Activated T-helper 9 cell treated with anti-CD3 and anti-CD28 coated beads, Interleukin-2, amount 50 U/mL, for 16 hours (primary cell): ENCODE results near the gene MYH13.

Experiments
- DNase-seq: peaks from one replicate; pipeline ENCODE4 v3.0.0-alpha.2; 2020; ENCODE audit warnings: low read depth

Gene MYH13

DNA sequence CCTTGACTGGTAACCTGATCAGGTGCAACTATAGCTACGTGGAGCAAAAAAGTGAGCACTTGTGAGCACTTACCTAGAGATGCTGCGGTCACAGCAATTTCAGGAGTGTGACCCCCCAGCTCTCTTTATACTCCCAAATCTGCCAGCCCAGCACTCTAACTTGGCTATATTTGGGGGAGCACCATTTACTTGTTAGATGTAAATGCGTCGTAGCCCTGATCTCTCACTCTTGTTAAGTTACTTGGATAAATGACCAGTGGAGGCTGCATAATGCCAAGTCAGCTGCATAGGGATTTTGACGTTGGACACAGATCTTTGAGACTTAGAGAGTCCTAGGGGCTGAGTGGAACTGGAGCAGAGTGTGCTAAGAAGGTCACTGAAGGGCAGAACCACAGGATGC, at the start of gene MYH13:
MYH13 (minus strand) TSS at position 101 of the 400 bp plus-strand sequence. CDS start 8,476 bp downstream, outside the sequence.
- DNase-seq: no peak

DNA sequence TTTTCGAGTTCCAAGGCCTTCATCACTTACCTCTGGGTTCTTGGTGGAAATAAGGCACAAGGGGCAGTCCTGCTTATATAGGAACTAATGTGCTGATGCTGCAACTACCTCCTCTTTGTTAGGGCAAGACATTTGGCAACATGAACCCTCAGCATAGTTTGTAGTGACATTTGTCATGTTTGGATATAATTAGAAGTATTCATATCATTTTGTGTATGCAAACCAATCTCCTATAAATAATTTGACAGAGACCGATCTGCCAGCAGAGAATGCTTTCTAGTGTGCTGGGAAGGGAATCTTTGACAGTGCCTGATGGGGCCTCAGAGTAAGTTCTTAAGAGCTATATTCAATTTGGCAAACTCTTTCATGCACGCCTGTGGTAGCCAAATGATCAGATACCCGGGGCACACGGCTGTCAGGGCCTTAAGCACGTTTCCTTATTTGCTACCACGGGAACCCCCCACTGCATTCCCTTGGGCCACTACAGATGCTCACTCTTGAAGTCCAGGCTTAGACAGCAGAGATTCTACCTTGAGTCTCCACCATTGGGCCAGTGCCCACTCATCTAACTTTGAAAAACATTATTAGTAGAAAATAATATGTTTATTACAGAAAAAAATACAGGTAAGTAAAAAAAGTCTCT, 49.2 kb upstream of the MYH13 start, which contains the start of gene MYH8:
MYH8 (minus strand) TSS at position 51 of the 643 bp plus-strand sequence. CDS start 1,723 bp downstream, outside the sequence.
- no peak for DNase-seq

DNA sequence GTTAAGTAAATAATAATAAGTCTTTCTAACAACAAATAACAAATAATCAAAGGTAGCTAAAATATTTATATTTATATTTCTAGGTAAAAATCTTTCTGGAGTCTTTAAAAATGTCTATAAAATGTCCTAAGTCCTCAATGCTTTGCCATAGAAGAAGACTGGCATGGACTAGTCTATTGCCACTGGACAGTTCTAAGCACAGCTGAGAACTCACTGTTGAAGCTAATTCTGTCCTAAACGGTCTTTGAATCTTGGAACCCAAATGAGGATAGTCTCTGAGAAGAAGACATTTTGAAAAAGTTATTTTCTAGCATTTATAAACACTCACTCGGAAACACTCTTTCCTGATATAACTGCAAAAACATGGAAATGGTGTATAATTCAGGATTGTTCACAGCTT, 48.4 kb upstream of the MYH13 start:
- DNase-seq: no peak

DNA sequence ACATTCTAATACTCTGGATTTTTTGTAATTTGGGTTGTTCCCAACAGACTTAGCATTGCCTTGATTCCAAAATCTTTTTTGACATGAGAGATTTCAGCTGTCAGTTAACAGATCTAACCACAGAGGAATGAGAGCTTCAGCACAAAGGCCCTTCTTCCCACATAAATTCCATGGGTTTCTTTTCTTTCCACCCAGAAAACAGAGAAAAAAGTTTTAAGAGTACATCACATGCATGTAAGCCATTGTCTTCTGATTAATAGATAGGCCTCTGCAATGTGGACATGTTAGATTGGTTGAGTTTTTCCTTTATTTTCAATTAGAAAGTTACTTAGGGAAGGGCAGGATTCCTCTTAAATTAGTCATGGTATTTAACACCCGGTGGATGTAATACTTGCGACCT, 48.0 kb upstream of the MYH13 start:
- DNase-seq: no peak

DNA sequence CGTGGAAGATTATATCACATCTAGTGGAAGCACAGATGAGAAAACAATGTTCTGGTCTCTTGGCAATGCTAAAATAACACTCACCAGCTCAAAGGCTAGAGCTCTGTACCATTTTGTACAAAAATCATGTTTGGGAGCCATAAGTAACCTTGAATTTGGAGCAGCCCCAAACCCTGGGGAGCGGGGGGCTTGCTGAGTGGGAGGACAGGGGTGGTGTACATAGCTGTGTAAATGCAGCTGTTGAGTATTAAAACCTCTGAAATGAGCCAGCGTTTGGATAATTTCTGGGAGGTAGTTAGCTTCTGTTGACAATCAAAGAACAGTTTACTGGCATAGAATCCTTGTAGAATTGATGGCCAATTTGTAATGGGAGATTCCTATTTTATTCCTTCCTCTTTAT, 44.6 kb upstream of the MYH13 start:
- no peak for DNase-seq

DNA sequence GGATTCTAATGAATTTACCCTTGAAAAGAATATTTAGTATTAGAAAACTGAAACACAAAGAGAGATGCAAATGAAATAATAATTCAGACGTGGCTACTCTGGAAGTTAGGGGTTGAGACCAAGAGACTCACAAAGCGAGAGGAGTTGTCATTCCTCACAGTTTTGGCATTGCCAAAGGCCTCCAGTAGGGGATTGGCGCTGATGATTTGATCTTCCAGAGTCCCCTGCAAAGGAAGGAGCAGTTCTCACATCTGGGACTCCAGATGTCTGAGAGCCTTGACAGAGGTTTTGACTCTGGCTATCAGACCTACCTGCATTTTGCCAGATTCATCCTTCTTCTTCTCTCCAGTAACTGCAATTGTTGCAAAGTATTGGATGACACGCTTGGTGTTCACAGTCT, 42.4 kb upstream of the MYH13 start:
- no peak for DNase-seq

DNA sequence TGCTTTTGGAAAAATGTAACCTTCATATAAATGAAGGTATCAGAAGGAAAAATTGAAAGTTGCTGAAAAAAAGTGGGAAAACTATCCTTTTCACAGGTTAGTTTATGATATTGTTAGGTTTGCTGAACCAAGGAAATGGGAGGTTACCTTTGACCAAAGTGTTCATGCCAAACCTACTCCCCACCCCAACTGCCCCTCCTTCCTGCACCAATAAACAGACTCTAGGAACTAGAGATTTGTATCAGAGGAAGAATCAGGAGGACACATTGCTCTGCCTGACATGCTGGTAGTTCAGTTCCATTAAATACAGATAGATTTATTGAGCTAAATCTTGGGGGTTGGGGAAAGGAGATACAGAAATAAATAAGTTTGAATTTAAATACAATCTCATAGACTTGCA, 30.8 kb upstream of the MYH13 start:
- DNase-seq: no peak

DNA sequence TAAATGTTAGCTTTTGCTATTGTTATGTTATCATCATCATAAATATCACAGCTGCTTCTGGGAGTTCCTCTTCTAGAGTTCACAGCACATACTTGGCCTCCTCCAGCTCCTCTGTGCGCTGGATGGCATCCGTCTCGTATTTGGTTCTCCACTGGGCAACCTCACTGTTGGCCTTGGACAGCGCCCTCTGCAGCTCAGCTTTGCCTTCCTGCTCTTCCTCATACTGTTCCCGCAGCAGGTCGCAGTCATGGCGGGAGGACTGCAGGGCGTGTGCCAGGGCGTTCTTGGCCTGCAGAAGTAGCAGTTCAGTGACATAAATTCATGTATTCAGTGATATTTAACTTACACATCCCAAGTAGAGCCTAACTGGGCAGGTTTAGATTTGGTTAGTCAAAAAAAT, 25.5 kb upstream of the MYH13 start:
- DNase-seq: no peak

DNA sequence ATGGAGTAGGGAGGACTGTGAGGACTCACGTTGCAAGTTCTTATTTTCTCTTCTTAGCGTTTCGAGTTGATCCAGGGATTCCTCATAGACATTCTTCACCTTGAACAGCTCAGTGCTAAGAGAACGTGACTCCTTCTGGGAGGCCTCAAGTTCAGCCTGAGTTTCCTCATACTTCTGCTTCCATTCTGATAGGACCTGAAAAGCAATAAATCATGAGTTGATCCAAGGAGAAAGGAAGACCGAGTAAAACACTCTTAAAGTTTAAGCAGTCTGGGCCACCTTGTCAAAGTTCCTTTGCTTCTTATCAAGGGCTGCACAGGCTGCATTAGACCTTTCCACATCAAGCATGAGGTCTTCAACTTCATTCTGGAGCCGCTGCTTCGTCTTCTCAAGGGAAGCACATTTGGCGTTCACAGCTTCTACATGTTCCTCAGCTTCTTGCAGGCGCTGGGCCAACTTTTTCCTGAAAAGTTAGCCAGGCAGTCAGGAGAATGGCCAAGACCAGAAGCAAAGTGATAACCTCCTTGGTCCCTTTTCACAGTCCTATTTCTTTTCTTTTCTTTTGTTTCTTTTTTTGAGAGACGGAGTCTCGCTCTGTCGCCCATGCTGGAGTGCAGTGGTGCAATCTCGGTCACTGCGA, 23.8 kb upstream of the MYH13 start:
- no peak for DNase-seq

DNA sequence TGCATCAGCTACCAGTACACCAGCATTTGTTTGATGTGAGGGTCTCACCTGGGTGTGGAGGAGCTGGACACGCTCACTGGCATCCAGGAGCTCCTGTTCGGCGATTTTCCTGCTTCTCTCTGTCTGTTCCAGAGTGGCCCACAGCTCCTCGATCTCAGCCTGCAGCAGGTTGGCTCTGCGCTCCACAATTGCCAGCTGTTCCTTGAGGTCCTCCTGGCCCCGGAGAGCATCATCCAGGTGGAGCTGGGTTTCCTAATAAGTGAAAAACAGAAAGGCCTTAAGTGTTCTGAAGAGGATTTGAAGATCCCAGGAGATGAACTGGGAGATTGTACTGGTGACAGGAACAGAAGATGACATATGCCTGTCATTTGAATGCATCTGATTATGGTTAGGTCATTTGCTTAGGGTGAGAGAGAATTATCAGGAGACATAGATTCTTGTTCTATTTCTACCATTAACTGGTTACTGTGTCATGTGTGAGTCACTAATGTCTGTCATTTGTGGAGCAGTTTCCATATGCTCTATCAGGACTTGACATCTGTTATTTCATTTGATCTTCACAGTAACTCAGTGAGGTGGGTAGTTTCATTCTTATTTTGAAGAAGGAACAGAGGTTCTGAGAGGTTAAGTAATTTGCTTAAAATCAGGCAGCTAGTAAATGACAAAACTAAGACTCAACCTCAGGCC, 21.5 kb upstream of the MYH13 start:
- no peak for DNase-seq

DNA sequence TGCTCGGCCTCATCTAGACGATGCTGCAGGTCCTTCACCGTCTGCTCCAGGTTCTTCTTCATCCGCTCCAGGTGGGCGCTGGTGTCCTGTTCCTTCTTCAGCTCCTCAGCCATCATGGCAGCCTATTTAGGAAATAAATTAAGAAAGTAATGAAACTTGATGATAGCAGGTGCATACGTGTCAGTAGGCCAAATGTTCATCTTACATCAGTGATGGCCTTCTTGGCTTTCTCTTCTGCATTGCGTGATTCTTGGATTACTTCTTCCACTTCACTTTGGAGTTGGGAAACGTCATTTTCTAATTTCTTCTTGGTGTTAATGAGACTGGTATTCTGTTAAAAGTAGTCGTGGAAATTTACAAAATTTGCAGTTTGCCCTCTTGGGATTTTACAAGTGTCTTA, 20.1 kb upstream of the MYH13 start:
- DNase-seq: no peak

DNA sequence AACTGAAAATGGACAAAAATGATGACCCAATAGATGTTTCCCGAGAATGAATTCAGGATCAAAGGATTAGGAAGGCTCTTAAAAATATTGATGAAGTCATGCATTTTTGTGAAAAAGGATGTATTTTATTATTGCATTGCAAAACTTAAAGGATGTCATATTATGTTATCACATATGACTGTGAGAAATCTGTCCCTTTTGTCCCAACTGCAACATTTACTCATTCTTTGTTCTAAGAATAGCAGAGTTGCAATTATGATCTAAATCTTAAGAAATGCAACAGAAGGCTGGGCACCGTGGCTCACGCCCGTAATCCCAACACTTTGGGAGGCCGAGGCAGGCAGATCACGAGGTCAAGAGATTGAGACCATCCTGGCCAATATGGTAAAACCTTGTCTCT, 13.1 kb upstream of the MYH13 start:
- DNase-seq: no peak

DNA sequence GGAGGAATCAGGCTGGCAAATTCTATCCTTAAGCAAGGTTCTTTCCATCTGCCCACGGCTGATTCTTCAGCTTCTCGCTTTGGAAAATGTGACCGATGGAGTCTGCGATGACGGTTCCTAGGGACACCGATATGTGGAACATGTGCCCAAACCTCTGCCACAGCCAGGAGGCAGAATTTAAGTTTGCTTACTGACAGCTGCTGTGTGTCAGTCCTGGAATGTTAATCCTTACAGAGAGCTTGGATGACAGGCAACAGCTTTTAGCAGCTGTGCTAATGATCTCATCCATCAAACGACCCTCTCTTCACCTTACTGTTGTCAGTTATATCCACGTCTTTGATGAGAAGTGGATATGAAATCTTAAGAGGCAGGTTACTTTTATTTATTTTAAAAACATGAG, 11.4 kb upstream of the MYH13 start:
- no peak for DNase-seq

DNA sequence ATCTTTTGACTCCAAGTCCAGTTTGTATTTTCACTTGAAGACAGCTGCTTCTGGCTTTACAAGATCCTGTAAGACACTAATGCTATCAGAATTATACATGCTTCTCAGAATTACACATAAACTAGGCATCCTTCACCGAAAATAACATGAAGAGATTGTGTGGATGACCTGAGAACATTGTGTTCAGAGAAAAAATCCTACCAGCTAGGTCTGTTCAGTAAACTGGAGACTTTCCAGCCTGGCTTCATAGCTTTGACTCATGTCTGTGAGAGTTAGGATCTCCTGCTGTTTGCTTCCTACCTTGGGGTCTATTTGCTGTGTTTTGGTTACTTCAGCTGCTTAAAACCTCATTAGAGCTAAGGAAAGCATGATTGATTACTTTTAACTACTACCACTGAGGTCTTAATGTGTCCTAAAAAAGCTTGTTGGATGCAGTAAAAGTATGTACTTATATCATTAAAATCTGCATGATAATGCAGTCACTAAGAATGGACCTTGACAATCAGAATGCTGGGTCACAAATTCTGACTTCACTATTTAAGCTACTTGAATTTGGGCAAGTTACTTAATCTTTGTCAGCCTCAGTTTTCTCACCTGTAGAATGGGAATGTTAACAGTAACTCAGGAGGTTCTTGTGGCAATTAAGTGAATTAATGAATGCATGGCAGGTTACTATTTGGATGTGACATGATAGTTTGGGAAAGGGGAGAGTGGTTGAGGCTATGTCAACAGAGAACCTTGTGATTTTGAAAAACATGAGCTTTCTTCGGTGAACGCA, 8.0 kb upstream of the MYH13 start:
- DNase-seq: no peak

DNA sequence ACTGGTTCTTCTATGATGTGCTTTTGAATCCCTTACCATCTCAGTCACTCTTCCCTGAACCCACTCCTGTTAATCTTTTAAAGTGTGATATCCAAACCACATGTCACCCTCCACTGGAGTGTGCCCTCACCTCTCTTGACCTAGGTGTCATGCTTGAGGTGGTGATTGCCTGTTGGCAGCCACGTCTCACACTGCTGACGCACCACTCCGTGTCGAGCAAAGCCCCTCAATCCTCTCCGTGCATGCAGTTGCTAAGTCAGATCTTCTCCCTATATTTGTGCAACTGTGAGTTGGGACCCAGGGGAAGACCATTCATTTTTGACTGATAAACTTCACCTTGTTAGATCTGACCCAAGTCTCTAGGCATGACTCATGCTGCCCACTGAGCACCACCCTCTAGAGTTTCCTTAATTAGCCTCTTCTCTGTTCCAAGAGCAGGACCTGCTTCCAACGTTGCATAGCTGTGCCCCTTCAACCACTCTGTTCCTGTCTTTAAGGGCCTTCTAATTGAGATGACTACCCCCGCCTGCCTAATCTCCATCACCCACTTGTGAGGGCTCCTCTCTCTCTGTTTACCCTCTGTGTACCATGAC, 2.7 kb downstream of the MYH13 start:
- DNase-seq: no peak

DNA sequence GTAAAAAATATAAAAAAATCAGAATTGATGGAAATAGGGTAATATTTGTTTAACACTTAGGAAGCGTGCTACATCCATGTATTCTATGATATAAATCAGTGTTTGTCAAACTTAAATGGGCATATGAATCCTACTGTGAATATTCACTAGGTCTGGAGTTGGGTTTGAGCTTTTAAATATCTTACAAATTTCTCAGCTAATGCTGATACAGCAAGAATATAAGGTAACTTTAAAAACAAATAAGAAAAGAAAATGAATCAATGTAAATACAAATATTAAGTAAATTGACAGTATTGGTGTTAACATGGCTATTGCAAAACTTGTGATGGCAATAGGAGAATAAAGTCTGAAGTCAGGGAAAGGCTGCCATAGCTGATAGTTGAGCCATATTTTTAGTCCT, 3.6 kb downstream of the MYH13 start:
- no peak for DNase-seq

DNA sequence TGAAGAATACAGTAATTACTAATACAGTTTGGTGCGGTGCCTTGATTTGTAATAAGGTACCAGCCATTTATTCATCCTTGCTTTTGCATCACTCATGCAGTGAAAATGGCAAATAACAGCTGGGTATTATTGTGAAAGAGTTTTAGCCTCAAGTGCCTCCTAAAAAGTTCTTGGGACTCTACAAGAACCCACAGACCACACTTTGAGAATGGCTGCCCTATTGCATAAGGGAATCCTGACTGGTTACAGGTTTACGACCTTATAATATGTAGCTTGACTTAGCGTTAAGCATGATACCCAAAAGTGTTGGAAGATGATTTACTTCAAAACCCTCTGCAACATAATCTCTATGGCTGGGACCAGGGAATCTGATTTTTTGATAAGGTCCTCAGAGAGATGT, 4.2 kb downstream of the MYH13 start:
- DNase-seq: no peak

DNA sequence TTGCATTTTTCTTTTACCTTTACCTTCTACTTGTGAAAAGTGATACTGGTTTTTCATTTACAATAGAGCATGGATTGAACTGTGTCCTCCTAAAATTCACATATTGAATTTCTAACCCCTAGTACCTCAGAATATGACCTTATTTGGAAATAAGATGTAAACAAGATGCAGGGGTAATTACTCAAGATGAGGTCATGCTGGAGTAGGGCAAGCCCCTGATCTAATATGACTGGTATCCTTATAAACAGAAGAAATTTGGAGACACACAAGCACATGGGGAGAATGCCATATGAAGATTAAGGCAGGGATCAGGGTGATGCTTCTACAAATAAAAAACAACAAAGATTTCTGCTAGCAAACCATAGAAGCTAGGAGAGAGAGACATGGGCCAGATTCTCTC, 12.2 kb downstream of the MYH13 start:
- DNase-seq: no peak

DNA sequence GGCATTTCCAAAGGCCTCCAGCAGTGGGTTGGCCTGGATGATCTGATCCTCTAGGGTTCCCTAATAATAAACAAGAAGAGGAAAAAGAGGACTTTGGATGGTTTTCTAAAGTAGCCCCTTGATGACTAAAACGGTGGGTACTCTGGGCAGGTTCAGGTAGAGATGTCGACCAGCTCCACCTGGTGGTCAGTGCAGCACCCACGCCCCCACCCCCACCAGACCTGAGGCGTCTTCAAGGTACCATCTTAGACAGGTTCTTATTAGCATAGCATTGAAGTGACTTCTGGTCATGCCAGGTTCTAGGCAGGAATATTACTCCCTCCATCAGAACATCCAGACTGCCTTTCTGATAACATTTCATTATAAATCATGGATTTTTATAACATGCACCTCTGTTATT, 15.0 kb downstream of the MYH13 start:
- DNase-seq: no peak

DNA sequence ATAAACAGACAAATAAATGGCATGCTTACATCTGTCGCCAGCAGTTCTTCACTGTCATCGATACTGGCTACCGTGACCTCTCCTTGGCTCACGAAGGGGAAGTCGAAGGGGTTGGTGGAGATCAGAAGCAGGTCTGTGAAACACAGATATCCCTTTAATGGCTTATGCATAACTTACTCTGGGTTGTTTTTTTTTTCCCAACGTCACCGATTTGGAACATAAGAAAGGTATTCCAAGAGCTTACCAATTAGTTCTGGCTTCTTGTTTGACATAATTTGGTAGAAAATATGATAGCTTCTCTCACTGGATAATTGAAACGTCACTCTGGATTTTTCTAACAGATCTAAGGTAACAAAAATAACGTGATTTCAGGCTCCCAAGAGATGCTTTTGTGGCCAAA, 18.2 kb downstream of the MYH13 start:
- DNase-seq: no peak

DNA sequence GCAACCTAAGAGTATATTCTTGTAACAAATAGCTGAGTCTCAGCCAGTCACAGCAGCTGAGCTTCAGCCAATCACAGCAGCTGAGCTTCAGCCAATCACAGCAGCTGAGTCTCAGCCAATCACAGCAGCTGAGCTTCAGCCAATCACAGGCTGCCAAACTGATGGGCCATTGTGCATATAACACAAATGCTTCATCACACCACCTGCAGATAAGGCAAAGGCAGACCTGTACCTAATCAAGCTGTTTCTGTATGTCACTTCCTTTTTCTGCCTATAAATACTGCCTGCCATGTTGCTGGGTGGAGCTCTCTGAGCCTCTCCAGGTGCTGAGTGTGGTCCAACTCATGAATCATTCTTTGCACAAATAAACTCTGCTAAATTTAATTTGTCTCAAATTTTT, 19.9 kb downstream of the MYH13 start:
- DNase-seq: no peak

DNA sequence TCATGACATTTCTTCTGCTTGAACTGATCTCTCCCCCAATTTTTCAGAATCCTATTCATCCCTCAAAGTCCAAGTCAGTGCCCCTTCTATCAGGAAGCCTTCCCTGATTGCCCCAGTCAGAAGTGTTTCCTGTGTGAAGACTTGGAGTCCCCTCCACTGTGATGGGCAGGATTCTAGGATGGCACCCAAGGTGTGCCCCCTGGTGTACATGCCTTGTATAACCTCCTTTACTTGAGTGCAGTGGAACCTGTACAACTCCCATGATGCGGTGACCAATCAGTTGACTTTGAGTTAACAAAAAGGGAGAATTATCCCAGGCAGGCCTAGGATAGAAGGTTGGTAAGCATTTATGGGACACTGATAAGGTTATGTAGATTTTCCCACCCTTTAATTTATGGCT, 23.4 kb downstream of the MYH13 start:
- DNase-seq: no peak
